DND-41 (cell line): ENCODE results near the gene GAPT.

Experiments used
- ATAC-seq: fragments of 200-7000 bp; cut with Tn5 transposase; 3 replicates; pipeline ENCODE4 v1.9.1; 2021; ENCODE audit warnings: low read depth; ENCODE audit not compliant: insufficient read depth
- DNase-seq: peaks from one replicate; pipeline ENCODE4 v3.0.0-alpha.2; 2020
- H2AFZ ChIP-seq: 2 replicates; pipeline ENCODE4 v1.6.0; 2012; ENCODE audit warnings: low read depth, low read length
- H3K27ac ChIP-seq: 2 replicates; pipeline ENCODE4 v1.5.1; 2012; ENCODE audit warnings: low read length, inconsistent platforms
- H3K27me3 ChIP-seq: fragments of 200-600 bp; sonication (generic); 2 replicates; pipeline ENCODE4 v1.6.0; 2012; ENCODE audit warnings: low read length, mild to moderate bottlenecking, inconsistent platforms; ENCODE audit not compliant: insufficient read depth, poor library complexity
- H3K36me3 ChIP-seq: 2 replicates; pipeline ENCODE4 v1.5.1; 2012; ENCODE audit warnings: low read length, inconsistent platforms; ENCODE audit not compliant: insufficient read depth
- H3K4me1 ChIP-seq: 2 replicates; pipeline ENCODE4 v1.5.1; 2012; ENCODE audit warnings: mild to moderate bottlenecking, low read length; ENCODE audit not compliant: insufficient read depth
- H3K4me2 ChIP-seq: 2 replicates; pipeline ENCODE4 v1.6.0; 2012; ENCODE audit warnings: mild to moderate bottlenecking, moderate library complexity, low read length, inconsistent platforms; ENCODE audit not compliant: insufficient read depth
- H3K4me3 ChIP-seq, 2 experiments: fragments of 200-600 bp in 1 of 2; shearing (Covaris generic) in 1 of 2; 2 replicates each; pipeline ENCODE4 v1.5.1; 2012 to 2016; ENCODE audit warnings: inconsistent platforms in 2 of 2, low read length in 2 of 2, mild to moderate bottlenecking in 2 of 2, low read depth in 1 of 2, moderate library complexity in 1 of 2
- H3K79me2 ChIP-seq: 2 replicates; pipeline ENCODE4 v1.6.0; 2012; ENCODE audit warnings: low read length, inconsistent platforms; ENCODE audit not compliant: insufficient read depth
- H3K9ac ChIP-seq: 2 replicates; pipeline ENCODE4 v1.6.0; 2012; ENCODE audit warnings: low read depth, mild to moderate bottlenecking, inconsistent platforms, low read length, moderate library complexity
- H3K9me3 ChIP-seq: 2 replicates; pipeline ENCODE4 v1.5.1; 2012; ENCODE audit warnings: low read length, moderate library complexity, mild to moderate bottlenecking, inconsistent platforms; ENCODE audit not compliant: insufficient read depth, severe bottlenecking
- H4K20me1 ChIP-seq: 2 replicates; pipeline ENCODE4 v1.6.0; 2012; ENCODE audit warnings: low read length; ENCODE audit not compliant: insufficient read depth
- EZH2 ChIP-seq: IDR thresholded peaks from 3 replicates; pipeline ENCODE4 v1.6.1; 2012; ENCODE audit warnings: borderline replicate concordance, low read depth, mild to moderate bottlenecking, moderate library complexity, low read length, inconsistent platforms; ENCODE audit not compliant: severe bottlenecking
- TF ChIP-seq, protein P1 (sequence below): IDR thresholded peaks from 2 replicates; pipeline ENCODE4 v1.5.1; 2012; ENCODE audit warnings: borderline replicate concordance, low read length, moderate library complexity, mild to moderate bottlenecking; ENCODE audit not compliant: poor library complexity, severe bottlenecking; ENCODE audit errors: extremely low read depth

GAPT gene

DNA sequence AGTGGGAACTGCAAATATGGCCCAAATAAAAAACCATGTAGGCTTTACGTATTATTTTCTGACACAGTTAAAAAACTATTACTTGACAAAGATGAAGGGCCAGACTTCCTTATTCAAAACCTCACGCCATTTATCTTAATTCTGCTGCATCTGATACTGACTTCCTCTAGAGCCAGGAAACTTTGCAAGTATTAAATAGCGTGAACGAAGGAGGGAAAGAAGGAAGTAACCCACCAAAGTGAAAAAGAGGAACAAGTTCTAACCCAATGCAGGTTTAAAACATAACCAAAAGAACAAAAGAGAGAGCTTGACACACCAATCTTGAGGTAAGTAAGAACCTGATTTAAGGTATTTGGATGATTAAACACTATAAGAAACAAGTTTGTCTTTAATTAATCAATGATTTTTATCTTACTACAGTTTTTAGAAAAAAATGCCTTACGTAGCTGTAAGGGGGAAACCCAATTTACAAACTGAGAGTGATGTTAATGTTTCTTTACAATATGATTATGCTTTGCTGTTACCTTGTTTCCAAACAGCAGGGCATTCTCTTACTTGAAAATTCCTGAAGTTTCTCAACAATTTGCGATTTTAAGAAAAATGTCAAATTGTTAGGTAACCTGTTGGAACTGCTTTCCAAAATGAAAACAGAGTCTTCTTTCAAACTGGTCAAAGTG, at the start of gene GAPT:
Gene GAPT (plus strand): TSS at position 220 of the 677 bp plus-strand sequence. CDS start 3,102 bp downstream, outside the sequence.
- TF ChIP-seq, protein P1, sequence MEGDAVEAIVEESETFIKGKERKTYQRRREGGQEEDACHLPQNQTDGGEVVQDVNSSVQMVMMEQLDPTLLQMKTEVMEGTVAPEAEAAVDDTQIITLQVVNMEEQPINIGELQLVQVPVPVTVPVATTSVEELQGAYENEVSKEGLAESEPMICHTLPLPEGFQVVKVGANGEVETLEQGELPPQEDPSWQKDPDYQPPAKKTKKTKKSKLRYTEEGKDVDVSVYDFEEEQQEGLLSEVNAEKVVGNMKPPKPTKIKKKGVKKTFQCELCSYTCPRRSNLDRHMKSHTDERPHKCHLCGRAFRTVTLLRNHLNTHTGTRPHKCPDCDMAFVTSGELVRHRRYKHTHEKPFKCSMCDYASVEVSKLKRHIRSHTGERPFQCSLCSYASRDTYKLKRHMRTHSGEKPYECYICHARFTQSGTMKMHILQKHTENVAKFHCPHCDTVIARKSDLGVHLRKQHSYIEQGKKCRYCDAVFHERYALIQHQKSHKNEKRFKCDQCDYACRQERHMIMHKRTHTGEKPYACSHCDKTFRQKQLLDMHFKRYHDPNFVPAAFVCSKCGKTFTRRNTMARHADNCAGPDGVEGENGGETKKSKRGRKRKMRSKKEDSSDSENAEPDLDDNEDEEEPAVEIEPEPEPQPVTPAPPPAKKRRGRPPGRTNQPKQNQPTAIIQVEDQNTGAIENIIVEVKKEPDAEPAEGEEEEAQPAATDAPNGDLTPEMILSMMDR = no peak
- no peak for TF ChIP-seq EZH2
- no peaks in the 10 kb centered on the region for H3K79me2 ChIP-seq
- H3K9me3 ChIP-seq = no peaks in the 10 kb centered on the region
- no peak within 1 kb of the TSS for H2AFZ ChIP-seq
- no peaks in the 10 kb centered on the region for H4K20me1 ChIP-seq
- no peak for ATAC-seq
- no peak within 1 kb of the TSS for H3K4me3 ChIP-seq
- no peak for DNase-seq
- H3K4me2 ChIP-seq = no peak within 1 kb of the TSS
- H3K9ac ChIP-seq = no peak within 1 kb of the TSS
- no peak within 1 kb of the TSS for H3K27ac ChIP-seq
- H3K36me3 ChIP-seq = no peaks in the 10 kb centered on the region
- H3K4me1 ChIP-seq = no peaks in the 10 kb centered on the region
- peaks cover 13% of the 10 kb centered on the region for H3K27me3 ChIP-seq

DNA sequence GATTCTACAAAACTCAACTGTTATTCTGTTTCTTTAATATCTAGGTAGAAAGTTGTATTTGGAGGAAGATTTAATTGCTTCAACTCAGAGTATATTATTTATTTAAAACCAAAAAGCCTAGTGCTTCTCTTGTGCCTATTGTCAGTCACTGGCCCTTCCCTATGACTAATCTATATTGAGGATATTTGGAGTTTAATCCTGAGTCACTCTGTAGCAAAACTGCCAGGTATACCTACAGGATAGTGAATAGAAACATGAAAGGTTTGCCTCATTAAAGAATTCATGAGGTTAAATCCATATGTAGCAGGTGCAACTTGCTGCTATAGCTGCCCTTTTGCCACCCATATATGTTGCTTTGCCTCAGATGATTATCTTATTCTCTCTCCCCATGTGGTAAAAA, 46.4 kb upstream of the GAPT start:
- no peak overlapping the region for H3K9ac ChIP-seq
- TF ChIP-seq, protein P1 = no peak
- TF ChIP-seq EZH2 = no peak
- no peak for DNase-seq
- H3K36me3 ChIP-seq = no peaks in the 10 kb centered on the region
- H4K20me1 ChIP-seq = no peaks in the 10 kb centered on the region
- no peaks in the 10 kb centered on the region for H3K9me3 ChIP-seq
- H3K79me2 ChIP-seq = no peaks in the 10 kb centered on the region
- H3K27me3 ChIP-seq = no peaks in the 10 kb centered on the region
- H2AFZ ChIP-seq = no peak overlapping the region
- no peak overlapping the region for H3K4me3 ChIP-seq
- ATAC-seq = no peak
- no peaks in the 10 kb centered on the region for H3K4me1 ChIP-seq
- no peak overlapping the region for H3K4me2 ChIP-seq
- no peak overlapping the region for H3K27ac ChIP-seq

DNA sequence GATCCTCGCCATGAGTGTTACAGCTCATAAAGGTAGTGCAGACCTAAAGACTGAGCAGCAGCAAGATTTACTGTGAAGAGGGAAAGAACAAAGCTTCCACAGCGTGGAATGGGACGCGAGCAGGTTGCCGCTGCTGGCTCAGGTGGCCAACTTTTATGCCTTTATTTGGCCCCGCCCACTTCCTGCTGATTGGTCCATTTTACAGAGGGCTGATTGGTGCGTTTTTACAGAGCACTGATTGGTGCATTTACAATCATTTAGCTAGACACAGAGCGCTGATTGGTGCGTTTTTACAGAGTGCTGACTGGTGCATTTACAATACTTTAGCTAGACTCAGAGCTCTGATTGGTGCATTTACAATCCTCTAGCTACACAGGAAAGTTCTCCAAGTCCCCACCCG, 45.2 kb upstream of the GAPT start:
- Histone ChIP-seq H3K27me3 (no peaks in the 10 kb centered on the region), H3K27ac (no peak overlapping the region), H3K36me3 (no peaks in the 10 kb centered on the region), H3K4me2 (no peak overlapping the region), H3K4me3 (no peak overlapping the region), H3K79me2 (no peaks in the 10 kb centered on the region), H3K4me1 (no peaks in the 10 kb centered on the region), H4K20me1 (no peaks in the 10 kb centered on the region), H3K9me3 (no peaks in the 10 kb centered on the region), H2AFZ (no peak overlapping the region), H3K9ac (no peak overlapping the region)
- TF ChIP-seq EZH2 = no peak
- TF ChIP-seq, protein P1 = no peak
- no peak for ATAC-seq
- no peak for DNase-seq
